Stimulated activated CD4-positive, alpha-beta T cell treated with anti-CD3 and anti-CD28 coated beads, TNF-alpha, amount 100 ng/mL, for 1 hour (primary cell): ENCODE data around the gene CCDC7.
"Not testable (repeated sequence)": the region's sequence is repeated elsewhere in the genome, so short reads cannot be mapped to it uniquely, and the experiment has no call there.

Source experiments
- DNase-seq, 3 donors: peaks; one replicate each; pipeline ENCODE4 v3.0.0-alpha.2; 2020; ENCODE audit warnings: low read depth in 3 of 3, low spot score in 1 of 3

CCDC7 gene

DNA sequence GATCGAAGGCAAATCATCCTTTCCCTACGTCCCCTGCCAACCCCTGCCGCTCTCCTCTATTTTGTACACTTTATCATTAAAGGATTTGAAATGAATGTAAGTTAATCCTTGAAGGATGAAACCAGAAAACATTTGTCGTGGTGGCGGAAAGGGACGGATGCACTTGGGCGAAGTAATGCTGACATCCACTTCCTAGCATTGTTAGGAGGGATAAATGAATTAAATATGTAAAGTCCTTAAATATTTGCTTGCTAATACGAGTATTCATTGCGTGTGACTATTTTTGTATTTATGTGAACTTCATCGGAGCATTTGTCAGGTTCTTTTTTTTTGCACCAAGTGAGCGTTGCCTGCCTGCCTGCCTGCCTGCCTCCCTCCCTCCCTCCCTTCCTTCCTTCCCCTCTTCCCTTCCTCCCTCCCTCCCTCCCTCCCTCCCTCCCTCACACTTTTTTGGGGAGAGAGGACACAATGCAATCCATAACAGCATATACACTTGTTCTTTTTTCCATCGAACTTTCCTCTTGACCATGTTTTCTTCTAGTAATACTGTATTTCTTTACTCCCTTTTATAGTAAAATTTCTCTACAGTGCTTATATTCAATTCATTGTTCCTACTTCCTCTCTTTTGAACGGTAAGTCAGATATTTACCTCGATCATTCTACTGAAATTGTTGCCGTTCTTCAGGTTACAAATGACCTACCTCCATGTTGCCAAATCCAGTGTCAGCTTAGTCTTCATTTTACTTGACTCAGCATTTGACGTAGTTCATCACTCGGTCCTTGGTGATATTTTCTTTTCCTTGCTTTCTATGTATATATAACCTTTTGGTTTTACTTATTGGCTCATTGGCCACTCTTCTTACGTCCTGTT lies 831 bp downstream of the CCDC7 start:
- no peak for DNase-seq

DNA sequence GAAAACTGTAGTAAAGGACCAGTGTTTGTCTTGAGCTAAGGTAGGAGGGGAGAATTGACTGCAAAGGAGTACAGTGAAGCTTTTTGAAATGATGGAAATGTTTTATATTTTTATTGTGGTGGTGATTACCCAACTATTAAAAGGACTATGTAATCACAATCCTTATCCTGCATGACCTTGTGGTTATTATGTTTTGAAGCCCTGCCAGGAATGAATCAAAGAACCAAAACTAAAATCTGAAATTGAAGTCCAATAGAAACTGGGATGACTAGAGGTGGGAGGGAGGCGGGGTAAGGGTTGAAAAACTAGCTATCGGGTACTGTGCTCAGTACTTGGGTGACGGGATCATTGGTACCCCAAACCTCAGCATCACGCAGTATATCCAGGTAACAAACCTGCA lies 8.2 kb downstream of the CCDC7 start:
- no peak for DNase-seq

DNA sequence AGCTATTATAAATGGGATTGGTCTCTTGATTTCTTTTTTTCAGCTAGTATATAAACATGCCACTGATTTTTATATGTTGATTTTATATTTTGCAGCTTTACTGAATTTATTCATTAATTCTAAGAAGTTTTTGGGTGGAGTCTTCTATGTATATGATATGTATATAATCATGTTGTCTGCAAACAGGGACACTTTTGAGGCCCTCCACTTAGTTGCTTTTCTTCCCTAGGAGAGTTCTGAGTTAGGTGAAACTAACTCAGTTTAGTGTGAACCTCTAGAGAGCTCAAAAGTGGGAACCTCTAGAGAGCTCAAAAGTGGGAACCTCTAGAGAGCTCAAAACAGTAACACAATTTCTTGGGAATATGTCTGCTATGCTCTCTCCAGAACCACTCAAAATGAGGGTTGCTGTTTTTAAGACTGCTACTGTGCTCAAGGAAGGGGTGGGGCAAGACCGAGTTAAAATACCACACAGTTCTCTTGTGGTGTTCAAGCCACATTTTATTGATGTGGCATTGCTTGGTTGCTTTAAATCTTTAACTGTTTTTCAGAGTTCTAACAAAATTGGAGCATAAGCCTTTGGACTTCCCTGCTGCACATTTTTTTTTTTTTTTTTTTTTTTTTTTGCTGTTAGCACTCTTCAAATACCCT lies 13.2 kb downstream of the CCDC7 start:
- DNase-seq: peak in 1 of 3 donors; percentile 16

DNA sequence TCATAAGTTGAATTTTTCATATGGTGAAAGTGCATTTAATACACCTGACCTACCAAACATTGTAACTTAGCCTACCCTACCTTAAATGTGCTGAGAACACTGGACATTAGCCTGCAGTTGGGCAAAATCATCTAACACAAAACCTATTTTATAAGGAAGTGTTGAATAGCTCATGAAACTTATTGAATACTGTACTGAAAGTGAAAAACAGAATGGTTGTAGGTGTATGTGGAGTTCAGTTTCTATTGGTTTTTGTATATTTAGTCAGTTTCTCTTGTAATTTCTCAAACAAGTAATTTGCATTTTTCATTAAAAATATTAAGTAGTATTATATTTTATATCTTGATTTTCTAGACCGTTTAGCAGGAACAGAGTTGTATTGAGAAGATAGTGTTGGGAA lies 15.3 kb downstream of the CCDC7 start:
- no peak for DNase-seq

DNA sequence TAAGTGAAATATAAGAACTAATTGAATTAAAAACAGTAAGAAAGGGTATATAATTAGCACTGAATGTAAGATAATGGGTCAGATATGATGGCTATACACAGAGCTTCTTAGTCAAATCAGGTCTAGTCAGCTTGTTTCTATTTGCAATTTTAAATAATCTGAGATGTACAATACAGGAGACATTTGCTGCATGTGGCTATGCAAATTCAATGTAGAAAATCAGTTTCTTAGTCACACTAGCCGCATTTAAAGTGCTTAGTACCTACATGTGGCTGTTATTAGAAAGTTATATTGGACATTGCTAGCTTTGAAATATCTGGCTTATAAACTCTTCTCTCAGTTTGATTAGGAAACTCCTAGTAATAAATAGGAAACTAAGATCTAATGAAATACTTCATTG lies 25.3 kb downstream of the CCDC7 start:
- no peak for DNase-seq

DNA sequence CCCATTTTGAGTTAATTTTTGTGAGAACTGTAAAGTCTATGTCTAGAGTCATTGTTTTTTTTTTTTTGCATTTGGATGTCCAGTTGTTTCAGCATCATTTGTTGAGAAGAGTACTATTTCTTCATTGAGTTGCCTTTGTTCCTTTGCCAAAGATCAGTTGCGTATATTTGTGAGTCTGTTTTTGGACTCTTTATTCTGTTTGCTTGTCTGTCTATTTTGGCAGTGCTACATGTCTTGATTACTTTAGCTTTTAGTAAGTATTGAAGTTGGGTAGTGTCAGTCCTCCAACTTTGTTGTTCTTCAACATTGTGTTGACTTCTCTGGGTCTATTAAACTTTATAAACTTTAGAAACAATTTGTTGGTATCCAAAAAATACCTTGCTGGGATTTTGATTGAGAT lies 31.6 kb downstream of the CCDC7 start:
- DNase-seq: no peak

DNA sequence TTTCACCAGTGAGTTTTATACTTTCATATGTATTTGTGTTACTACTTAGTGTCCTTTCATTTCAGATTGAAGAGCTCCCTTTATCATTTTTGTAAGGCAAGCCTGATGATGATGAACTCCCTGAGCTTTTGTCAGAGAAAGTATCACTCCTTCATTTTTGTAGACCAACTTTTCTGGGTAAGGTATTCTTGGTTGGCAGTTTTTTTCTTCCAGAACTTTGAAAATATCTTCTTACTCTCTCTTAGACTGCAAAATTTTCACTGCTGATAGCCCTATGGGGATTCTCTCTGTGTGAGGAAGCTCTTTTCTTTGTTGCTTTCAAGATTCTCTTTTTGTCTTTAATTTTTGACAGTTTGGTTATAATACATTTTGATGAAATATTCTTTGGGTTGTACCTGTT lies 35.7 kb downstream of the CCDC7 start:
- DNase-seq: no peak

DNA sequence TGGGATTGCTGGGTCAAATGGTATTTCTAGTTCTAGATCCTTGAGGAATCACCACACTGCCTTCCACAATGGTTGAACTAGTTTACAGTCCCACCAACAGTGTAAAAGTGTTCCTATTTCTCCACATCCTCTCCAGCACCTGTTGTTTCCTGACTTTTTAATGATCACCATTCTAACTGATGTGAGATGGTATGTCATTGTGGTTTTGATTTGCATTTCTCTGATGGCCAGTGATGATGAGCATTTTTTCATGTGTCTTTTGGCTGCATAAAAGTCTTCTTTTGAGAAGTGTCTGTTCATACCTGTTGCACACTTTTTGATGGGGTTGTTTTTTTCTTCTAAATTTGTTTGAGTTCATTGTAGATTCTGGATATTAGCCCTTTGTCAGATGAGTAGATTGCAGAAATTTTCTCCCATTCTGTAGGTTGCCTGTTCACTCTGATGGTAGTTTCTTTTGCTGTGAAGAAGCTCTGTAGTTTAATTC lies 37.1 kb downstream of the CCDC7 start:
- DNase-seq: not testable (repeated sequence)

DNA sequence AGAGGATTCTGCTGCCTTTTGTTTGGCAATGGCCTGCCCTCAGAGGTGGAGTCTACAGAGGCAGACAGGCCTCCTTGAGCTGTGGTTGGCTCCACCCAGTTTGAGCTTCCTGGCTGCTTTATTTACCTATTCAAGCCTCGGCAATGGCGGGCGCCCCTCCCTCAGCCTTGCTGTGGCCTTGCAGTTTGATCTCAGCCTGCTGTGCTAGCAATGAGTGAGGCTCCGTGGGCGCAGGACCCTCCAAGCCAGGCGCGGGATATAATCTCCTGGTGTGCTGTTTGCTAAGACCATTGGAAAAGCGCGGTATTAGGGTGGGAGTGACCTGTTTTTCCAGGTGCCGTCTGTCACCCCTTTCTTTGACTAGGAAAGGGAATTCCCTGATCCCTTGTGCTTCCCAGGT lies 42.1 kb downstream of the CCDC7 start:
- not testable (repeated sequence) for DNase-seq

DNA sequence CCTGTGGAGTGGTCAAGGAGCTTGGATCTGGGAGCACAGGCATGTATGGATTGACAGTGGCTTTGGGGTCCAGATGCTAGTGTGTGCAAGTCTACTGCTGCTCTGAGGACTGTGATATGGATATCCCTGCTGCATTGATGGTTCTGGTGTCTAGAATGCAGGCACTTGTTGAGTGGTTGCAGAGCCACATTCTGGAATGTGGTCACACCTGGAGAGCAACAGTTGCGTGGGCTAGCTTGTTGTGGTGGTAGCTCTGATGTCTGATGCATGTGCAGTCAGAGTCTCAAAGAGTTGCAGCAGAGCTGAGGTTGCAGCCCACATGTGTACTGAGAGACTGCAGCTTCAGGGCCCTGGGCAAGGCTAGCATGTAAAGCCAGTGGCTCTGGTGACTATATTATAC lies 43.2 kb downstream of the CCDC7 start:
- DNase-seq: no peak

DNA sequence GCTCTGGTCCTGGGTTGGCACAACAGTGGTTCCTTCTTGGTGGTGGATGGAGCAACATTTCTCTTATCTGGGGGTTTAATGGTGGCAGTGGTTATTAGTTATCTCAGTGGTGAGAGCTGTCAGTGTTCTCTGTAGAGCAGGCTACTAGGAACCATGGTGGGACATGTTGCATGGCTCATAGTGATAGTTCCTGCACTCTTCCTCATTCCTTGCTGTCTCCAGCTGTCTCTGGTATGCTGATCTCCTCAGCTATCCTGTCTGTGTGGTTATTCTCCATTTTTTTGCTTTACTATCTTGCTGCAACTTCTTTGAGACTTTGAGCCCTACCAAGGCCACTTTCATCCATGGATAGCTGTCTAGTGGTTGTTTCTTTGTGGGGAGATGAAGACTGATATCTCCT lies 44.0 kb downstream of the CCDC7 start:
- no peak for DNase-seq

DNA sequence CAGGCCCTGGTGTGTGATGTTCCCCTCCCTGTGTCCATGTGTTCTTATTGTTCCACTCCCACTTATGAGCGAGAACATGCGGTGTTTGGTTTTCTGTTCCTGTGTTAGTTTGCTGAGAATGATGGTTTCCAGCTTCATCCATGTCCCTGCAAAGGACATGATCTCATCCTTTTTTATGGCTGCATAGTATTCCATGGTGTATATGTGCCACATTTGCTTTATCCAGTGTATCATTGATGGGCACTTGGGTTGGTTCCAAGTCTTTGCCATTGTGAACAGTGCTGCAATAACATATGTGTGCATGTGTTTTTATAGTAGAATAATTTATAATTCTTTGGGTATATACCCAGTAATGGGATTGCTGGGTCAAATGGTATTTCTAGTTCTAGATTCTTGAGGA lies 48.6 kb downstream of the CCDC7 start:
- not testable (repeated sequence) for DNase-seq

DNA sequence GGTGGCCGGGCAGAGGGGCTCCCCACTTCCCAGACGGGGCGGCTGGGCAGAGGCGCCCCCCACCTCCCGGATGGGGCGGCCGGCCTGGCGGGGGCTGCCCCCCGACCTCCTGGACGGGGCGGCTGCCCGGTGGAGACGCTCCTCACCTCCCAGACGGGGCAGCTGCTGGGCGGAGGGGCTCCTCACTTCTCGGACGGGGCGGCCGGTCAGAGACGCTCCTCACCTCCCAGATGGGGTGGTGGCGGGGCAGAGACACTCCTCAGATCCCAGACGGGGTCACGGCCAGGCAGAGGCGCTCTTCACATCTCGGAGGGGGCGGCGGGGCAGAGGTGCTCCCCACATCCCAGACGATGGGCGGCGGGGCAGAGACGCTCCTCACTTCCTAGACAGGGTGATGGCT lies 54.2 kb downstream of the CCDC7 start:
- not testable (repeated sequence) for DNase-seq

DNA sequence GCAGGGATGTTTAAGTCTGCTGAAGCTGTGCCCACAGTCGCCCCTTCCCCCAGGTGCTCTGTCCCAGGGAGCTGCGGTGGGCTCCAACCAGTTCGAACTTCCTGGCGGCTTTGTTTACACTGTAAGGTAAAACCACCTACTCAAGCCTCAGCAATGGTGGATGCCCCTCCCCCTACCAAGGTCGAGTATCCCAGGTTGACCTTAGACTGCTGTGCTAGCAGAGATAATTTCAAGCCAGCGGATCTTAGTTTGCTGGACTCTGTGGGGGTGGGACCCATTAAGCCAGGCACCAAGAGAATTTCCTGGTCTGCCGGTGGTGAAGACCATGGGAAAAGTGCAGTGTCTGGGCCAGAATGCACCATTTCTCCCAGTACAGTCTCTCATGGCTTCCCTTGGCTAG lies 56.0 kb downstream of the CCDC7 start:
- DNase-seq: no peak

DNA sequence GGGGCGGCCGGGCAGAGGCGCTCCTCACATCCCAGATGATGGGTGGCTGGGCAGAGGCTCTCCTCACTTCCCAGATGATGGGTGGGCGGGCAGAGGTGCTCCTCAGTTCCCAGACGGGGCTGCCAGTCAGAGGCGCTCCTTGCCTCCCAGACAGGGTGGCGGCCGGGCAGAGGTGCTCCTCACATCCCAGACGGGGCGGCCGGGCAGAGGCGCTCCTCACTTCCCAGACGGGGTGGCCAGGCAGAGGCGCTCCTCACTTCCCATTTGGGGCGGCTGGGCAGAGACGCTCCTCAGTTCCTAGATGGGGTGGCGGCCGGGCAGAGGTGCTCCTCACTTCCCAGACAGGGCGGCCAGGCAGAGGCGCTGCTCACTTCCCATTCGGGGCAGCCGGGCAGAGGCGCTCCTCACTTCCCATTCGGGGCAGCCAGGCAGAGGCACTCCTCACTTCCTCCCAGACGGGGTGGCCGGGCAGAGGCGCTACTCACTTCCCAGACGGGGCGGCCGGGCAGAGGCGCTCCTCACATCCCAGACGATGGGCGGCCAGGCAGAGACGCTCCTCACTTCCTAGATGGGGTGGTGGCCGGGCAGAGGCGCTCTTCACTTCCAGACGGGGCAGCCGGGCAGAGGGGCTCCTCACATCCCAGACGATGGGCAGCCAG lies 60.0 kb downstream of the CCDC7 start:
- not testable (repeated sequence) for DNase-seq

DNA sequence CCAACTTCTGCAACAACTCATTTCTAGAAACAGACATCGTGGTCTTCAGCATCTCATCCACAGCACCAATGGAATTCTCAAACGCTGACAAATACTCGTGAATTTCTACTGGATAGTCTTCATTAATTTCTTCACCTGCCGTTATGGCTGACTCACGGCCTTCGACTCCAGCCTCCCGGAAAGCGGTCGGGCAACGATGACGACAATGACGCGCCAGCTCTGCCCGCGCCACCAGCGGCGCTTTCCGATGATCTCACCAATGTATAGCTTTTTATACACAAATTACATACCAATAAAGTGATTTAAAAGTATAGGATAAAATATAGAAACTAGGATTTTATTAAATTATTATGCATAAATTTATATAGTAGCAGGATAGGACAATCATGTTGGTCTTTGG lies 65.7 kb downstream of the CCDC7 start:
- no peak for DNase-seq

DNA sequence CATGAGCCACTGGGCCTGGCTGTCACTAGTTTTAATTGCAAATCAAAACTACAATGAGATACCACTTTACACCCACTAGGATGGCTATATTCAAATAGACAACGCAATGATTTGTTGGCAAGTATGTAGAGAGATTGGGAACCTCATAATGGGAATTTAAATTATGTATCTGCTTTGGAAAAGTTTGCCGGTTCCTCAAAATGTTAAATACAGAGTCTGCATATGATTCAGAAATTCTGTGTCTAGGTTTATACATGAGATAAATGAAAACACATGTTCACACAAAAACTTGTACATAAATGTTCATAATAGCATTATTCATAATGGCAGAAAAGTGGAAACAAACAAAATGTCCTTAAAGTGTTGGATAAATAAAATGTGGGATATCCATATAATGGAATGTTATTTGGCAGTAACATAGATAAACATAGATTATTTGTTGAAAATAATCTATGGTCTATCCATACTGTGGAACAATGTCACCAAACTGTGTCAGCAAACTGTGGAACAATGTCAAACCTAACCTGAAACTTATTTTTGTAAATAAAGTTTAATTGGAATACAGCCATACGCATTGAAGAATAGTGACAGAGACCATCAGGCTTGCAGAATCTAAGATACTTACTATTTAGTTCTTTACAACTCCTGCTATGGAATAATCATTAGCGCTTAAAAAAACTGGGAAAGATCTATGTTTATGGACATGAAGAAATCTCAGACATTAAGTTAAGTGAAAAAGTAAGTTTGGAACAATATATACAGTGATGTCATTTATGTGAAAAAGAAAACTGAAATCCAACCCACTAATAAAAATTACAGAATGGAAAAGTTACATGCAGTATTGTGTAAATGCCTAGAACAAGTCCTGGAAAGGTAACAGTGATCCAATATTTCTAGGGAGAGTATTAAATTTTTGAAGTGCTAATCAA lies 70.9 kb downstream of the CCDC7 start:
- no peak for DNase-seq

DNA sequence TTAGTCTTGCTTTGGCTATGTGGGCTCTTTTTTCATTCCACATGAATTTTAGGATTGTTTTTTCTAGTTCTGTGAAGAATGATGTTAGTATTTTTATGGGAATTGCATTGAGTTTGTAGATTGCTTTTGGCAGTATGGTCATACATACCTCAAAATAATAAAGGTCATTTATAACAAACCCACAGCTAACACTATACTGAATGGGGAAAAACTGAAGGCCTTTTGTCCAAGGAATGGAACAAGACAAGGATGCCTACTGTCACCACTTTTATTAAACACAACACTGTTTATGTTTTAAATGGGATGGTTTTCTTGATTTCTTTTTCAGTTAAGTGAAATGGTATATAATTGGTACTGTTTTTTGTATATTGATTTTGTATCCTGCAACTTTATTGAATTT lies 84.3 kb downstream of the CCDC7 start:
- DNase-seq: no peak

DNA sequence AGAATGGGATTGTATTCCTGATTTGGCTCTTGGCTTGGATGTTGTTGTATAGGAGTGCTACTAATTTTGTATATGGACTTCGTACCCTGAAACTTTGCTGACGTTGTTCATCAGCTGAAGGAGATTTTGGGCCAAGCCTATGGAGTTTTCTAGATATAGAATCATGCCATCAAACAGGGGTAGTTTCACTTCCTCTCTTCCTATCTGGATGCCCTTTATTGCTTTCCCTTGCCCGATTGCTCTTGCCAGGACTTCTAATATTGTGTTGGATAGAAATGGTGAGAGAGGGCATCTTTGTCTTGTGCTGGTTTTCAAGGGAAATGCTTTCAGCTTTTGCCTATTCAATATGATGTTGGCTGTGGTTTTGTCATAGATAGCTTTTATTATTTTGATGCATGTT lies 92.3 kb downstream of the CCDC7 start:
- no peak for DNase-seq

DNA sequence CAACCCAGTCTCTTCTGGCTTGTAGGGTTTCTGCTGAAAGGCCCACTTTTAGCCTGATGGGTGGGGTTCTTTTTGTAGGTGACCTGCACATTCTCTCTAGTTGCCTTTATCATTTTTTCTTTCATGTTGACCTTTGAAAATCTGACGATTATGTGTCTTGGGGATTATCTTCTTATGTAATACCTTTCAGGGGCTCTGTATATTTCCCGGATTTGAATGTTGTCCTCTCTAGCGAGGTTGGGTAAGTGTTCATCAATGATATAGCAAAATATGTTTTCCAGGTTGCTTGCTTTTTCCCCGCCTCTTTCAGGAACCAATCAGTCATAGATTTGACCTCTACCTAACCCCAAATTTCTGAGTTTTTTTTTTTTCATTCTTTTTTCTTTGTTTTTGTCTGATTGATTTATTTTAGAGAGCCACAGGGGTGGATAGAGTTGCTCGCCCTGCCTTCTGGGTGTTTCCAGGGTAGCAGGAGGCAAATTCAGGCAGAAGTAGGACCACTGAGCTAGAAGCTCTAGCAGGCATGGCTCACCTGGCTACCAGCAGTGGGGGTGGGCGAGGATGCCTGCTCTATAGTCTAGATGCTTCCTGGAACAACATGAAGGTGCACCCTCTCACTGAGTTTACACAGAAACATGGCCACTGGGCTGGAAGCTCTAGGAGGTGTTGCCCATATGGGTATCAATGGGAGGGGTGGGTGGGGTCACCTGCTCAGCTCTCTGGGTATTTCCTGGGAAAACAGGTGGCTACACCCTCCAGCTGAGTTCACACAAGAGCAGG lies 94.9 kb downstream of the CCDC7 start:
- DNase-seq: no peak
